ENCODE measurements around the gene MAN2A1.

The MAN2A1 gene

DNA sequence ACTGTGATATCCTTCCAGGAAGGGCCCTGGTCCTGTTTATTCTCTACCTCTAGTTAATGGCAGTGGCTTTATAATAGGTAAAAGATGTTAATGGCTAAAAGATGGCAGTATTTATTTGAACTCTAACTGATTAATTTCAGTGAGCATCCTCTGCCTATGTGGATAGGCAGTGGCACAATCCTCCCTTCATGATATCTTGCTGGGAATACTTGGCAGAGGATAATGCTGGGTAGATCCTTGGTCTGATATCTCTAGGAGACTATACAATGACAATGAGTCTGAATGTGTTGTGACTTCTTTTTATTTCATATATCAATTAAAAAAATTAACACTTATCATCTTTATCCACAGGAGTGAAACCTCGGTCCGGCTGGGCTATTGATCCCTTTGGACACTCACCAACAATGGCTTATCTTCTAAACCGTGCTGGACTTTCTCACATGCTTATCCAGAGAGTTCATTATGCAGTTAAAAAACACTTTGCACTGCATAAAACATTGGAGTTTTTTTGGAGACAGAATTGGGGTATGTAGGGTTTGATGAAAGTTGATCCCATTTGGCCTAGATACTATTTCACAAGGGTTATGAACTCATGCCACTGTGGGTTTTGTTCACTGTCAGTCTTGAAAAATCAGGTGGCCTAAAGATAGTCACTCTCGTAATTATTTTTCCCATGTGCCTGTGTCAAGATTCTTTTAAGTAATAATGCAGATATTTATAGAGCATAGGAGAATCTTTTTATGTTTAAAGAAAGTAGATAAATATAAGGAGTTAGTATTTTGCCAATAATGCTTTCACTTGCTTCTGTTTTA is 77.7 kb downstream of the MAN2A1 start:
- TF ChIP-seq POLR2A (IDR thresholded peaks at IDR 0.05; ENCODE audit: low read depth, low read length), result no peak
- FAIRE-seq (no peak), DNase-seq (ENCODE audit: insufficient read length, low spot score) (no peak)

- DNase-seq (ENCODE audit: insufficient read length, low spot score), result no peak
- no peak for FAIRE-seq
- no peak for TF ChIP-seq POLR2A (IDR thresholded peaks at IDR 0.05; ENCODE audit: low read depth, low read length)
These were observed 78.3 kb downstream of the MAN2A1 start for GRCh38 chr5:109767997-109768396.

GRCh38 chr5:109769597-109770291 is 80.0 kb downstream of the MAN2A1 start:
- no peak for TF ChIP-seq POLR2A (IDR thresholded peaks at IDR 0.05; ENCODE audit: low read depth, low read length)
- no peak for DNase-seq (ENCODE audit: insufficient read length, low spot score)
- FAIRE-seq, result peak; percentile 15

GRCh38 chr5:109775130-109775529 is 85.4 kb downstream of the MAN2A1 start:
- no peak for TF ChIP-seq POLR2A (IDR thresholded peaks at IDR 0.05; ENCODE audit: low read depth, low read length)
- FAIRE-seq, result no peak
- DNase-seq (ENCODE audit: insufficient read length, low spot score), result no peak

- FAIRE-seq (no peak), DNase-seq (ENCODE audit: insufficient read length, low spot score) (no peak)
- TF ChIP-seq POLR2A (IDR thresholded peaks at IDR 0.05; ENCODE audit: low read depth, low read length), result no peak
These were observed 89.5 kb downstream of the MAN2A1 start for GRCh38 chr5:109779036-109779735.

GRCh38 chr5:109784687-109785086 is 95.0 kb downstream of the MAN2A1 start:
- TF ChIP-seq POLR2A (IDR thresholded peaks at IDR 0.05; ENCODE audit: low read depth, low read length), result no peak
- DNase-seq (ENCODE audit: insufficient read length, low spot score), result no peak
- FAIRE-seq, result no peak

DNA sequence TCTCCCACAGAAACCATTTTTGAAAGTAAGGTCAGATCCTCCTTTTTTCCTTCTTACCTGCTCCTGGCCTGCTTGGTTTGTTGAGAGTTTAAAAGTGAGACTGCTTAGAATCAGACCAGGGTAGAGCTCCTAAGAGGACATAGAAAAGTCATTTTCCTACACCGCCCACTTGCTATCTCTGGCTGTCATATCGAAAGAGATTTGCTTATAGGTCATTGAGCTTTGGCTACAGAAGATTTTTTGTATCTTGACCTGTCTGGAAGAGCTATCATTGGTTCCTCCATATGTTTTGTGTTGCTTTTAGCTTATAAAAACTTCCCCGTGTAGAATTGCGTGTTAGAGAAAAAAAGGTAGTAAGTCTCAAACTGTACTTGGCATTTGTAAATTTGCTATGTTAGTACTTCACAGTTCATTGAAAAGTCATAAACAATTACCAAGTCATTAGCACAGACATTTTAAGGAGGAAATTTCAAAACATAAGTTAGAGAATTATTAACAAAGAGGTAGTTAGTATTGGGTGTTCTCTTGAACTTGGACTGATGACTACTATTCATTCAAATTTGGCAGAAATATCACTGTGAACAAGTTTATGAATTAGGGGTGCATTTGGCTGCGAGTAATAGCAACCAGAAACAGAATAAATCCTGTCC is 96.6 kb downstream of the MAN2A1 start:
- DNase-seq (ENCODE audit: insufficient read length, low spot score) (no peak), FAIRE-seq (no peak)
- TF ChIP-seq POLR2A (IDR thresholded peaks at IDR 0.05; ENCODE audit: low read depth, low read length), result no peak

- no peak for FAIRE-seq
- TF ChIP-seq POLR2A (IDR thresholded peaks at IDR 0.05; ENCODE audit: low read depth, low read length), result no peak
- no peak for DNase-seq (ENCODE audit: insufficient read length, low spot score)
These were observed 98.9 kb downstream of the MAN2A1 start for GRCh38 chr5:109788596-109788995.

GRCh38 chr5:109792613-109793012 is 102.9 kb downstream of the MAN2A1 start:
- no peak for TF ChIP-seq POLR2A (IDR thresholded peaks at IDR 0.05; ENCODE audit: low read depth, low read length)
- DNase-seq (ENCODE audit: insufficient read length, low spot score) (no peak), FAIRE-seq (no peak)

DNA sequence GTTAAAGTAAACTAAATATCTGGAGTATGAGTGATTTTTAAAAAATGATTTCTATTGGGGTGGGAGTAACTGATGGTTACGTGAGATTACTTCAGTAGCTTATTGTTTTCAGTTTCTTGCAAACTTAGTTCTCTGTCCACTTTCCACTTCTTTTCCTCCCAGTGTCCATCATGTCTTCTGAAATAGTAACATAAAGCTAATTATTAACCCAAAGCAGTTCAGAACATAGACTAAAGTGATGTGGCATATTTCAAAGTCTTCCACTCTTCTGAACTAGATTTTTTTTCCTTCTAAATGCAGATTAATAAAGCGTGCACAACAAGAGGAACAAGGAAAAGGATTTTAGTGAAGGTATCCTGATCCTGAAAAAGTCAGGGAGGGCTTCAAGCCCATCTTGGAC is 114.1 kb downstream of the MAN2A1 start:
- no peak for TF ChIP-seq POLR2A (IDR thresholded peaks at IDR 0.05; ENCODE audit: low read depth, low read length)
- DNase-seq (ENCODE audit: insufficient read length, low spot score) (no peak), FAIRE-seq (no peak)

- DNase-seq (ENCODE audit: insufficient read length, low spot score), result no peak
- FAIRE-seq, result no peak
- TF ChIP-seq POLR2A (IDR thresholded peaks at IDR 0.05; ENCODE audit: low read depth, low read length), result no peak
These were observed 115.7 kb downstream of the MAN2A1 start for GRCh38 chr5:109805472-109805871.

DNA sequence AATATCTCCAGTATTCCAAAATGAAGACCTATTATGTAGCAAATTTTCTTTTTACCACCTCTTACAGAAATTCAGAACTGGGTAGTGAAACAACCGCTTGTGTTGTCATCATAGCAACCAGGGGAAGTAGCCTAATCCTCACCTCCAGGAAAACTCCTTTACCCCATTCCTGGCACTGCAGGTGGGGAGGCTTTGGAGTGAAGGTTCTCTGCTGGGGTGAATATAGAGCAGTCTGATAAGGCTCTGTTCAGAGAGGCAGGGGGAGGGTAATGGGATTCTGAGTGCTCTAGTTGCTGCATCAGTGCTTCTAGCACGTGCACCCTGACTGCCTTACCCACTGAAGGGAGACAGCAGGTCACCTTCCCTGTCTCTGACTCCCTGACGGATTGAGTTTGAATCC is 116.2 kb downstream of the MAN2A1 start:
- TF ChIP-seq POLR2A (IDR thresholded peaks at IDR 0.05; ENCODE audit: low read depth, low read length), result no peak
- DNase-seq (ENCODE audit: insufficient read length, low spot score) (no peak), FAIRE-seq (no peak)

DNA sequence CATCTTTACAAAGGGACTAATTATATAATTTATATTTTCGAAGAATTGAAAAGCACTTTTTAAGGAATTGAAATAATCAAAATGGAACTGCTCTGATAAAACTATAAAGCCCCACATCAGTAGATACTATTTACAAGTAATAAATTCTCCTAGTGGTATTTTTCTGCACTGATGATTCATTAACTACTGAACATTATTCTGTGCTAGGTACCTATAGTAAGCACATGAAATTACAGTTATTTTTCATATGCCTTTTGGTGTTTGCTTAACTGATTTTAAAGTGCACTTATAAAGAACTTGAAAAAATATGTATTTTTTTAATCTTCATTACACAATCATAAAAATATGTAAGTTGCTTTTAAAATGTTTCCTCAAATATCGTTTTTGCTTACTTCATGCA is 123.0 kb downstream of the MAN2A1 start:
- FAIRE-seq, result no peak
- no peak for DNase-seq (ENCODE audit: insufficient read length, low spot score)
- no peak for TF ChIP-seq POLR2A (IDR thresholded peaks at IDR 0.05; ENCODE audit: low read depth, low read length)

GRCh38 chr5:109816732-109817131 is 127.0 kb downstream of the MAN2A1 start:
- TF ChIP-seq POLR2A (IDR thresholded peaks at IDR 0.05; ENCODE audit: low read depth, low read length), result no peak
- FAIRE-seq (no peak), DNase-seq (ENCODE audit: insufficient read length, low spot score) (no peak)
